Activated CD4-positive, alpha-beta memory T cell treated with anti-CD3 and anti-CD28 coated beads for 36 hours (primary cell): ENCODE results near the gene OR10G8. TPM values are rescaled to one million over a fixed set of nuclear protein-coding genes. Genes with fewer than 3 reads are reported as not detected.
A peak's percentile ranks its signal among the peaks of the same experiment; 100 is the strongest.

Experiments
- CTCF ChIA-PET: fragments of 350-600 bp; sonication (Branson Sonifier 250); formaldehyde crosslinking; loops from one replicate; lab custom pipeline; 2021; ENCODE audit warnings: antibody characterized with exemption, inconsistent platforms; lab: Charles Lee
- POLR2A ChIA-PET: fragments of 350-600 bp; sonication (Branson Sonifier 250); formaldehyde crosslinking; loops from one replicate; lab custom pipeline; 2021; ENCODE audit warnings: antibody characterized with exemption; lab: Charles Lee
- DNase-seq: peaks from one replicate; pipeline ENCODE4 v3.0.0-alpha.2; 2020
- H3K27ac Mint-ChIP-seq: one replicate; pipeline ENCODE4 v1.8.0; 2021; ENCODE audit warnings: mixed read lengths
- H3K27me3 Mint-ChIP-seq: one replicate; pipeline ENCODE4 v1.8.0; 2021; ENCODE audit warnings: mixed read lengths
- H3K36me3 Mint-ChIP-seq: one replicate; pipeline ENCODE4 v1.8.0; 2021; ENCODE audit warnings: mixed read lengths
- H3K4me1 Mint-ChIP-seq: one replicate; pipeline ENCODE4 v1.8.0; 2021; ENCODE audit warnings: low read depth, mixed read lengths
- H3K4me3 Mint-ChIP-seq: one replicate; pipeline ENCODE4 v1.8.0; 2021; ENCODE audit warnings: mild to moderate bottlenecking, mixed read lengths
- H3K9me3 Mint-ChIP-seq: one replicate; pipeline ENCODE4 v1.8.0; 2021; ENCODE audit warnings: mixed read lengths
- intact Hi-C: fragments of 100-400 bp; cut with micrococcal nuclease; formaldehyde crosslinking; loops from one replicate; pipeline ENCODE4 v1.15.1; 2023
- total RNA-seq, 2 experiments: library from RNA; stranded (reverse); gene quantifications; one replicate each; pipeline ENCODE4 v1.2.3, GENCODE V29; 2021

OR10G8 gene
- total RNA-seq, 2 experiments from 2014 or later: not detected

DNA sequence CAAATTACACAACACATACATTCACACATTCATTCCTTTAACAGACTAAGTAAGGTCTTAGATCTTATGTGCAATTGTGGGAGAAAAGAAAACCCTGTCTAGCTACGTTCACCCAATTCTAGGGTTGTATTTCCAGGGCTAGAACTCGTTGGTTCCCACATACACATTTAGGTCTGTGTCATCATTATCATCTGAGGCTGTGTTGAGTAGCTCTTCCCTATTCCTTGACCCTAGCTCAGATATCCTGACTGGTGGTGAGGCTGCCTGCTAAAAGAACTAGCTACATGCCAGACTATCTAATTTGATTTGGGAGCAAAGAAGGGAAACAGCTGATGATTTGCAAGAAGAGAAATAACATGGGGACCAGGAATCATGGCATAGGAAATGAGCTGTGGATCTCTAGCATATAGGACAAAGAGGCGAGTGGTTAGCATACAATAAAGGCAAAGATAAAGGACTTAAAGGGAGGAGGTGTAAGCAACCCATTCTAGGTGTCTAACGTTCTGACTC, 42.1 kb downstream of the OR10G8 start:
- Mint-ChIP-seq H3K36me3 (no peaks in the 10 kb centered on the region), H3K27ac (no peak overlapping the region)

GRCh38 chr11:124069429-124070401, 43.1 kb downstream of the OR10G8 start:
- H3K4me3 Mint-ChIP-seq: no peak overlapping the region
- intact Hi-C loops: loop anchor here (5.0 to 10.0 kb wide), 3 partner anchors 208 to 518 kb away; partner anchors contain the start of gene ZNF202

More for the DNA sequence above, 42.1 kb downstream of the OR10G8 start:
- intact Hi-C loops: loop anchor here (5.0 to 10.0 kb wide), 2 partner anchors 324 to 519 kb away; partner anchors contain the start of gene ZNF202
- CTCF ChIA-PET: interaction anchor here (1.1 to 5.2 kb wide), 8 partner anchors 12 to 149 kb away, joined by 3 to 94 read pairs (median 4); no protein-coding TSS in a partner anchor
- POLR2A ChIA-PET: interaction anchor here (0.6 kb wide), 1 partner anchor 322 kb away, joined by 3 read pairs; no protein-coding TSS in a partner anchor
- DNase-seq: no peak
- H3K9me3 Mint-ChIP-seq: peaks cover 4% of the 10 kb centered on the region
- no peak overlapping the region for H3K4me3 Mint-ChIP-seq
- peaks cover 7% of the 10 kb centered on the region for H3K4me1 Mint-ChIP-seq
- peaks cover 27% of the 10 kb centered on the region for H3K27me3 Mint-ChIP-seq

DNA sequence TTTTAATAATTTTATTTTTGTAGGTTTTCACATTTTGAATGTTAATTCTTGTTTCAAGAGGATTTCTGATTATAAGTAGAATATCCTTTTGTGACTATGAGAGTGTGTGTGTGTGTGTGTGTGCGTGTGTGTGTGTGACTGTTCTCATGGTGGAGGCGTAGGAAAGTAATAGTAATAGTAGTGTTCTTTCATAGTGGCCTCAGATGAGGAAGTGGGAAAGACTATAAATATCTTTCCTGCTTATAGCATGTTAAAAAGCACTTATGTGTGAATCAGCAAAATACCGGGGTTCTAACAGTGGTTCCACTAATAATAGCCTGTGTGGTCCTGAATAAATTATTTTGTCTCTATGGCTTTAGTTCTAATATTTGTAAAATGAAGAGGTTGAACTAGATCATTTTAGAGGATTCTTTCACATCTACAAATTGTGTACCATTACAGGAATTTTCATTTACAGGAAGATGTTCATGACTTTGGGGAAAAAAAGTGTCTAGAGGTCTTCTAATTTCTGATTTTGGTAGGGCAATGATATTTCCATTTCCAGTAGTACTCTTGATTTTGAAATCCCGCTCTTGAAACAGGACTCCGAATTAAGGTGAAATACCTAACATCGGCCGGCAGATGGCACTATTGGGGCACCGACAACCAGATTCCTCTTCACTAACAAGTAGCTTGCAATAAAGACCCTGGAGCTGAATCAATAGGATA, 44.5 kb downstream of the OR10G8 start:
- Mint-ChIP-seq H3K9me3 (no peaks in the 10 kb centered on the region), H3K27me3 (peaks cover 24% of the 10 kb centered on the region), H3K36me3 (no peaks in the 10 kb centered on the region), H3K4me3 (no peak overlapping the region), H3K27ac (no peak overlapping the region), H3K4me1 (peaks cover 8% of the 10 kb centered on the region)
- DNase-seq: peak; percentile 79
- POLR2A ChIA-PET: no interaction called here
- CTCF ChIA-PET: interaction anchor here (0.6 to 5.2 kb wide), 28 partner anchors 9 to 515 kb away, joined by 3 to 94 read pairs (median 4); partner anchors contain the start of gene VWA5A
- intact Hi-C loops: loop anchor here (1.0 to 5.0 kb wide), 3 partner anchors 44 to 206 kb away; partner anchors contain the start of gene VWA5A

More at GRCh38 chr11:124069429-124070401, 43.1 kb downstream of the OR10G8 start:
- DNase-seq: peak; percentile 64
- no peak overlapping the region for H3K27ac Mint-ChIP-seq
- H3K27me3 Mint-ChIP-seq: peaks cover 24% of the 10 kb centered on the region
- ChIA-PET POLR2A (no interaction called here), CTCF (interaction anchor here (0.8 to 5.2 kb wide), 9 partner anchors 11 to 148 kb away, joined by 3 to 94 read pairs (median 4); no protein-coding TSS in a partner anchor)
- H3K36me3 Mint-ChIP-seq: no peaks in the 10 kb centered on the region
- peaks cover 7% of the 10 kb centered on the region for H3K4me1 Mint-ChIP-seq
- H3K9me3 Mint-ChIP-seq: no peaks in the 10 kb centered on the region

- intact Hi-C loops: loop anchor here (1.0 to 5.0 kb wide), 3 partner anchors 44 to 206 kb away; partner anchors contain the start of gene VWA5A
- Mint-ChIP-seq H3K27ac (no peak overlapping the region), H3K9me3 (no peaks in the 10 kb centered on the region)
These were observed 45.0 kb downstream of the OR10G8 start for GRCh38 chr11:124071623-124071948.

DNA sequence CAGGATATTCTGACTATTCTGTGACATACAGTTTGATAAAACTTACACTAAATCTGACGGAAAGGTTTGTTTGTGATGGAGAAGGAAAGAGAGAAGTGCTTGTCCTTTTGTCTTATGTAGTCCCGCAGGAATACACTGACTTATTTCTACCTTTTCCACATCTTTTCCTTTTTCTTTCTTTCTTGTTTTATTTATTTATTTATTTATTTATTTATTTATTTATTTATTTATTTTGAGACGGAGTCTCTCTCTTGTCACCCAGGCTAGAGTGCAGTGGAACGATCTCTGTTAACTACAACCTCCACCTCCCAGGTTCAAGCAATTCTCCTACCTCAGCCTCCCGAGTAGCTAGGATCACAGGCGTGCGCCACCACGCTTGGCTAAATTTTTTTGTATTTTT, 45.5 kb downstream of the OR10G8 start:
- intact Hi-C loops: loop anchor here (5.0 kb wide), 1 partner anchor 205 kb away; no protein-coding TSS in a partner anchor
- CTCF ChIA-PET: interaction anchor here (0.6 to 5.2 kb wide), 20 partner anchors 8 to 344 kb away, joined by 3 to 94 read pairs (median 6); partner anchors contain the start of gene VWA5A
- H3K27me3 Mint-ChIP-seq: peaks cover 21% of the 10 kb centered on the region
- no peaks in the 10 kb centered on the region for H3K9me3 Mint-ChIP-seq
- H3K36me3 Mint-ChIP-seq: no peaks in the 10 kb centered on the region
- POLR2A ChIA-PET: no interaction called here
- H3K4me3 Mint-ChIP-seq: no peak overlapping the region
- H3K4me1 Mint-ChIP-seq: peaks cover 15% of the 10 kb centered on the region
- H3K27ac Mint-ChIP-seq: no peak overlapping the region
- DNase-seq: no peak

More at GRCh38 chr11:124071623-124071948, 45.0 kb downstream of the OR10G8 start:
- H3K4me1 Mint-ChIP-seq: peaks cover 13% of the 10 kb centered on the region
- no peaks in the 10 kb centered on the region for H3K36me3 Mint-ChIP-seq
- H3K27me3 Mint-ChIP-seq: peaks cover 20% of the 10 kb centered on the region
- H3K4me3 Mint-ChIP-seq: no peak overlapping the region
- POLR2A ChIA-PET: no interaction called here
- CTCF ChIA-PET: interaction anchor here (0.6 to 5.2 kb wide), 28 partner anchors 9 to 514 kb away, joined by 3 to 94 read pairs (median 4); partner anchors contain the start of gene VWA5A
- no peak for DNase-seq

DNA sequence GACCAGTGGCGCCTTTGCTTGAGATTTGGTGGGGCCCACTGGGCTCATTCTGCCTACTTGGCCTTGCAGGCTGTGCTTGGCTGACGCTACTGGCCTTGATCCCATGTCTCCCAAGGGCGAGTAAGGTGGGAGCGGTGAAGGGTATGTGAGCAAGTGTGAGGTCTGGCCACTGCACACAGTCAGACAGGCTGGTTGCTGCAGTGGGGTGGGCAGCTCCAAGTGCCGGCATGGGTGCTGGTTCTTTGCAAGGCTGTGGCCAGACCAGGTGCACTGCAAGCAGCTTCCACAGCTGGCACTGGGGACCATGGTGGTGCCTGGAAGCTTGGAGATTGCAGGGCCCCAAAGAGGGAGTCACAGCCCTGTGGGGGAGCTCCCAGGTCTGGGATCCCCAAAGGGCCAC, 48.0 kb downstream of the OR10G8 start:
- intact Hi-C loops: loop anchor here (5.0 kb wide), 1 partner anchor 203 kb away; no protein-coding TSS in a partner anchor
- ChIA-PET CTCF (interaction anchor here (1.1 to 1.6 kb wide), 3 partner anchors 32 to 122 kb away, joined by 3 to 13 read pairs (median 5); no protein-coding TSS in a partner anchor), POLR2A (no interaction called here)
- Mint-ChIP-seq H3K4me3 (no peak overlapping the region), H3K4me1 (peaks cover 14% of the 10 kb centered on the region), H3K27me3 (peaks cover 26% of the 10 kb centered on the region), H3K36me3 (no peaks in the 10 kb centered on the region), H3K27ac (no peak overlapping the region), H3K9me3 (no peaks in the 10 kb centered on the region)
- no peak for DNase-seq

GRCh38 chr11:124075492-124075840, 48.9 kb downstream of the OR10G8 start:
- Mint-ChIP-seq H3K27me3 (peaks cover 24% of the 10 kb centered on the region), H3K9me3 (no peaks in the 10 kb centered on the region), H3K27ac (no peak overlapping the region), H3K36me3 (no peaks in the 10 kb centered on the region), H3K4me3 (no peak overlapping the region), H3K4me1 (peaks cover 12% of the 10 kb centered on the region)
- intact Hi-C loops: no loop called here
- DNase-seq: no peak
- CTCF ChIA-PET: interaction anchor here (1.4 to 1.6 kb wide), 2 partner anchors 119 to 122 kb away, joined by 5 to 13 read pairs; no protein-coding TSS in a partner anchor
- POLR2A ChIA-PET: no interaction called here

DNA sequence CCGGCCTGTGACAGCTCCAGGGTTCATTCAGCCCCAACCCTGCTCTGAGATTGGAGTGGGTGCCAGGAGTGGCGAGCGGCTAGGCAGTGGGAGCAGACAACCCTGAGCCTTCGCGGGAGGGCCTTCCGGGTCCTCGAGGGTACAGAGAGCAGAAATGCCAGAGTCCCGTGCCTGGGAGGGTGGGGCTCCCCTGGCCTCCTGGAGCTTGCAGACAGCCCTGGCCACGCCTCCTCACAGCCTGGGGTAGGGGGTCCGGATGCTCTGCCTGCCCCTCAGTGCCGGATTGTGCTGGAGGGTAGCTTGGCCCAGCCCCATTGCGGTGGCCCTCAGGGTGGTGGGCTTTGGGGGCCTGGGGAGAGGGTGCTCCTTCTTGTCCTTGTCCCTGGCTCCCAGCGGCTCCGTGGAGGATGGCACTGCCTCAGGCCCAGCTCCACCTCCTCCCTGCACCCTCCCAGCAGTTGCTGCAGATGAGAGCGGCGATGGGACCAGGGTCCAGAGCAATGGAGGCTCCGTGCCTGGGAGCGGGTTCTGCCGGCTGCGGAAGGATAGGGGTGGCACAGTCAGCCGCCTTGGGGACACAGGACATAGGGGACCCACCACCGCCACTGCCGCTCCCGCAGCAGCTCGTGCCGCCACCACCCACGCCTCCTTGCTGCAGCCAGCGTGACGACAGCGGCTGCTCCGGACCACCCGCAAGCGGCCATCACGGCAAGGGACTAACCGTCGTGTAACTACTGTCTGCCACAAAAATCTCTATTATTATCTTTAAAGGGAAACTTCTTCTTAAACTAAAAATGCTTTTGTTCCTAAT, 49.4 kb downstream of the OR10G8 start:
- CTCF ChIA-PET: interaction anchor here (1.4 kb wide), 1 partner anchor 119 kb away, joined by 13 read pairs; no protein-coding TSS in a partner anchor
- Mint-ChIP-seq H3K27ac (no peak overlapping the region), H3K27me3 (peaks cover 25% of the 10 kb centered on the region), H3K36me3 (no peaks in the 10 kb centered on the region), H3K9me3 (no peaks in the 10 kb centered on the region), H3K4me1 (peaks cover 11% of the 10 kb centered on the region), H3K4me3 (peak overlapping the region; percentile 52)
- peak; percentile 29 for DNase-seq
- intact Hi-C loops: no loop called here
- POLR2A ChIA-PET: no interaction called here

DNA sequence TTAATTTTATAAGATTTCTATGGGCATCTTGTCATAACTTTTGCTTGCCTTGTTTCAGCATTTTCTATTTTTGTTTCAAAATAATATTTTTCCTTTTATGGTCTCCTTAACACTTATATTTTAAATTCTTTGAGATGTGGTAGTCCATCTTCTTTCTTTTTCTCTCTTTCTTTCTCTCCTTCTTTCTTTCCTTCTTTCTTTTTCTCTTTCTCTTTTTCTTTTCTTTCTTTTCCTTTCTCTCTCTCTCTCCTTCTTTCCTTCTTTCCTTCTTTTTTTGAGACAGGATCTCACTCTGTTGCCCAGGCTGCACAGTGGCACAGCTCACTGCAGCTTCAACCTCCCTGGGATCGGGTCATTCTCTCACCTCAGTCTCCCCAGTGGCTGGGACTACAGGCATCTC, 50.7 kb downstream of the OR10G8 start:
- no peak overlapping the region for H3K27ac Mint-ChIP-seq
- H3K4me3 Mint-ChIP-seq: no peak overlapping the region
- POLR2A ChIA-PET: no interaction called here
- peaks cover 26% of the 10 kb centered on the region for H3K27me3 Mint-ChIP-seq
- no peaks in the 10 kb centered on the region for H3K9me3 Mint-ChIP-seq
- no peaks in the 10 kb centered on the region for H3K36me3 Mint-ChIP-seq
- peaks cover 8% of the 10 kb centered on the region for H3K4me1 Mint-ChIP-seq
- DNase-seq: no peak
- intact Hi-C loops: no loop called here
- CTCF ChIA-PET: interaction anchor here (0.8 to 1.2 kb wide), 2 partner anchors 117 to 118 kb away, joined by 3 read pairs; no protein-coding TSS in a partner anchor

DNA sequence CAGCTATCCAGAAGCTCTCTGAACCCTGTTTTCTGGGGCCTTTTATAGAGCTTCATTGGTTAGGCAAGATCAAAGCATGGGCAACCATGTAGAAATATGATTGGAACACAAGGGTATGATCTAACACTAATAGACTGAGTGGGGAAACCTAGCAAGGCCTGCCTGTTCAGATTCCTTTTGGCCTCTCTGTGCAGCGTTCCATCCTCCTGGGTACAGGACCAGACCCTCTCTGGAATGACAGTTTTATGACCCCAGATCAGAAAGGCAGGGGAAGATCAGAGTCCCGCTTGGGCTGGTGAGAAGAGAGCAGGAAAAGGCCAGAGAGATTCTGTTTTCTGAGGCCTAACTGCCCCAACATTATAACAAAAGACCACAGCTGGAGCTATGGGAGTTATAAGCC, 52.0 kb downstream of the OR10G8 start:
- POLR2A ChIA-PET: no interaction called here
- intact Hi-C loops: no loop called here
- Mint-ChIP-seq H3K4me1 (peaks cover 8% of the 10 kb centered on the region), H3K36me3 (no peaks in the 10 kb centered on the region), H3K27me3 (peaks cover 26% of the 10 kb centered on the region), H3K4me3 (no peak overlapping the region), H3K27ac (no peak overlapping the region), H3K9me3 (no peaks in the 10 kb centered on the region)
- CTCF ChIA-PET: interaction anchor here (1.2 kb wide), 1 partner anchor 116 kb away, joined by 3 read pairs; no protein-coding TSS in a partner anchor
- DNase-seq: no peak
